ENCODE data around the gene POU2F1. TPM values are rescaled to one million over a fixed set of nuclear protein-coding genes. Genes with fewer than 3 reads are reported as not detected.

The POU2F1 gene
- total RNA-seq, 2 donors from 2014 or later, result 7.6 to 9.5 TPM

GRCh38 chr1:167442854-167443565 lies 222.3 kb downstream of the POU2F1 start:
- DNase-seq (no peak), ATAC-seq (no peak)
- intact Hi-C loops (cut with DNase I), result loop anchor here (2.0 to 10.0 kb wide), 4 partner anchors 89 to 378 kb away; no protein-coding TSS in a partner anchor

- intact Hi-C loops (cut with DNase I), result loop anchor here (2.0 to 10.0 kb wide), 4 partner anchors 89 to 379 kb away; no protein-coding TSS in a partner anchor
- DNase-seq (no peak), ATAC-seq (no peak)
Measured at GRCh38 chr1:167443757-167444156, 223.1 kb downstream of the POU2F1 start.

GRCh38 chr1:167446966-167447365 lies 226.3 kb downstream of the POU2F1 start:
- intact Hi-C loops (cut with DNase I), result loop anchor here in 1 of 2 donors (5.0 to 10.0 kb wide), 2 partner anchors 180 to 382 kb away; no protein-coding TSS in a partner anchor
- ATAC-seq (no peak), DNase-seq (no peak)

- ATAC-seq (peak; percentile 51 to 71), DNase-seq (no peak)
- intact Hi-C loops (cut with DNase I), result loop anchor here in 1 of 2 donors (5.0 to 10.0 kb wide), 2 partner anchors 180 to 383 kb away; no protein-coding TSS in a partner anchor
Measured at GRCh38 chr1:167447521-167448136, 226.9 kb downstream of the POU2F1 start.

DNA sequence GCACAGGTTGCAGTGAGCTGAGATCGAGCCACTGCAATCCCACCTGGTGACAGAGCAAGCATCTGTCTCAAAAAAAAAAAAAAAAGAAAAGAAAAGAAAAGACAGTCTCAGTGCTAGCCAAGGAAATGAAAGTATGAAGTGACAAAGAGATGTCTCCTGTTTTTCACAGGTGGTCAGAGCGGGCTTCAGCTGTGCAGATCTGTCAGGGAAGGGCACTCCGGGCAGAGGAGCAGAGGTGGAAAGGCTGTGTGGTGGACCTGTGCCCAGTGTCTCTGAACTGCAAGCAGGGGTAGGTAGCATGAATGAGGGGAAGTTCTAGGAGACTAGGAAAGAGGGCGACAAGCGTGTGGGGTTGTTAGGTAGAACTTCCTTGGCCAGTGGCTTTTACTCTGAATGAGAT lies 230.2 kb downstream of the POU2F1 start:
- no peak for DNase-seq
- intact Hi-C loops (cut with DNase I), result no loop called here
- no peak for ATAC-seq

DNA sequence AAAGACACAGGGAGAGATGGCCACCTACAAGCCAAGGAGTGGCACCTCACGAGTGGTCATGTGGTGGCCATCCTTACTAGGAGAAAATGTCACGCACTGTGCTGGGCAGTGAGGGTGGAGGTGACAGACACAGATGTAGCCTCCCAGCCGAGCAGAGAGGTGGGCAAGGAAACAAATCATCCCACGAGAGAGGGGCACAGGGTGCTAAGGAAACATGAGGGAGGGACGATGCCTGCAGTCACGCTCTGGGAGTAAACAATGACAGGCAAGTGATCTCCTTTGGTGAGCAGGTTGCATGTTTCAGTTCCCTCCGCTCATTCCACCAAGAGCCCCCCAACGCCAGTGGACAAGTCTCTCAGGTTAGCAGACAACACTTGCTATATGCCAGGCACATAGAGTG lies 231.8 kb downstream of the POU2F1 start:
- DNase-seq, result no peak
- no peak for ATAC-seq
- intact Hi-C loops (cut with DNase I), result no loop called here

DNA sequence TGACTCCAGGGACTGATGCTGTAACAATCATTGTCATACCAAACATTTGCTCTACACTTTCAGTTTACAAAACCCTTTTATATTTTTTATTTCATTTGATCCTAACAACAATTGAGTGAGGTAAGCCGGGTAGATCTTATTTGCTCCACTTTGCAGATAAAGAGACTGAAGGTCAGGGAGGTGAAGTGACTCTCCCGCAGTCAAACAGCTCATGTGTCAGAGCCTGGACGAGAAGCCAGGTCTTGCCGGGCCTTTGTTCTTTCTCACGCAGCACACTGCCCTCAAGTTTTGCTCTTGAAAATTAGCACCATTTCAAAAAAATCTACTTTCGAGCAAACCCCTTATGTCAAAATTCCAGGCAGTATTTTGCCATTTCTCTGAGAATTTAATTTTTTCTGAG lies 232.4 kb downstream of the POU2F1 start:
- no peak for ATAC-seq
- intact Hi-C loops (cut with DNase I), result no loop called here
- no peak for DNase-seq

- ATAC-seq (peak in 1 of 2 donors; percentile 3), DNase-seq (no peak)
- intact Hi-C loops (cut with DNase I), result no loop called here
Measured at GRCh38 chr1:167454304-167454893, 233.7 kb downstream of the POU2F1 start.

- intact Hi-C loops (cut with DNase I), result no loop called here
- ATAC-seq, result peak; percentile 88 to 92
- peak; percentile 70 for DNase-seq
Measured at GRCh38 chr1:167454894-167455785, 234.5 kb downstream of the POU2F1 start.

DNA sequence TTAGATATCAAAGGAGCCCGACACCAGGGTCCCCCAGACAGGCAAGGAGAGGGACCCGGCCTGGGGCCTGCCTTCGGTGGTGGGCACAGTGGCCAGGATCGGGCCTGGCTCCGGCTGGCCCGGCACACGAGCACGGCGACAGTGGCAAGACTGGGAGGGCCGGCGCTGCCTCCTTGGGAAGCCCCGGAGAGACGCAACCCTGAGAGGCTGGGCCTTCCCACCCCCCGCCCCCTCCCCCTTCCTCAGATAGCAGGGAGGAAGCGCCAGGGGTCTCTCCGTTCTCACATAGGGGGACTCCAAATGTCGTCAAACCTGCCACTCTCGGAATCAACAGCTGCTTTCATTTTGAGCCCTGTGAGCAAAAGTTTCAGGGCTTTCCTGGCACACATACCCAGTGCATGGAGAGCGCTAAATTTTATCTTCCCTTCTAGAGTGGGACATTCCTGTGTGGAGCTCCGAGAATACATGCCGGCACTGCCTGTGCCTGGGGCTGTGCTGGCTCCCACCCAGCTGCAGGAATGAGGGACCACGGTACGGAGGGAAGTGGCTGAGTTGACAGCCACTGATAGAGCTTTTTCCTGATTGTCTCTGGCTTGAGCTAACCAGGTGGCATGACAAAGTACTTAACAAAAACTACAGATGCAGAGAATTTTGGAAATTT lies 235.2 kb downstream of the POU2F1 start:
- DNase-seq, result peak; percentile 53
- intact Hi-C loops (cut with DNase I), result no loop called here
- ATAC-seq, result peak; percentile 72

DNA sequence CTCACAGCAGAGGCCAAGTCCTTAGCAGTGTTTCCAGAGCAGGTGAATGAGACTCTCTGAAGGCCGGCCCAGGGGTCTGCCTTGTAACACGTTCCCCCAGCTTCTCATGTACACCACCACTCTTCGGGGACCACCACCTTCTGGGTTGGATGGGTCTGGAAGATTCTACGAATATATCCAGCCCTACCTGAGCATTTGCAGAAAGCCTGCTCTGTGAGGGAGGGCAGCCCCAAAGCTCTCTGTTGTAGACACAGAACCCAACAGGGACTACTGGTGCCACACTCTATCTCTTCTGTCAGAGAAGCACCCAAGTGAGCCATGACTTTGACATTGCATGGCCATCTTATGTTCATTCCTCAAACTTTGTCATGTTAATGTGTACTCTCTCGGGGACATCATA lies 235.8 kb downstream of the POU2F1 start:
- no peak for ATAC-seq
- intact Hi-C loops (cut with DNase I), result no loop called here
- no peak for DNase-seq

GRCh38 chr1:167456926-167457325 lies 236.2 kb downstream of the POU2F1 start:
- intact Hi-C loops (cut with DNase I), result no loop called here
- no peak for DNase-seq
- no peak for ATAC-seq

DNA sequence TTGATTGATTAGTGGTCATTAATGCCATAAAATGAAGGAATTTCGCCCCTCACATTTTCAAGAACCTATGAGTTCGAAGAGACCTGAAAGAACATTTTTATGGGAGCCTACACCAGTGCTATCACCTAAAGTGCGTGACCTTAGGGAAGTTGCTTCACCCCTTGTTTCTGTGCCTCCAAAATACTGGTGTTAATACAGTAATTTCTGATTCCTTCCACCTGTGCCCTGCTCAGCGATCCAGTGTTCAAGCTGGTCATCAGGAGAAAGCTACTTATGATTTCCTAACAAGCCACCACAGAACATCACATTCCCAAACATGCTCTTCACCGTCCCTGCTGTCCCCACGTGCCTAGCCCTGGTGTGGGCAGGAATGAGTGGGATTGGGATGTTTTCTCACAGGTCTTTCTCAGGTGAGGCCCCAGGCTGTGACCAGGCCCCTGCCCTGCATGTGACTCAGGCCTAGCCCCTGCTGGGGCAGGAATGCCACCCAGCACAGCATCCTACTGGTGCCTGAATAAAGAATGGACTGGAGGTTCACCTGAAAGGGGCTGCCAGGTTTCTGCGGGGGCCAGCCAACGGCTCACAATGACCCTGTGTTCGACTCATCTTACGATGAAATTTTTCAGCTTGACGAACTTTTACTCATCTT lies 237.4 kb downstream of the POU2F1 start:
- no peak for ATAC-seq
- no peak for DNase-seq
- intact Hi-C loops (cut with DNase I), result no loop called here

DNA sequence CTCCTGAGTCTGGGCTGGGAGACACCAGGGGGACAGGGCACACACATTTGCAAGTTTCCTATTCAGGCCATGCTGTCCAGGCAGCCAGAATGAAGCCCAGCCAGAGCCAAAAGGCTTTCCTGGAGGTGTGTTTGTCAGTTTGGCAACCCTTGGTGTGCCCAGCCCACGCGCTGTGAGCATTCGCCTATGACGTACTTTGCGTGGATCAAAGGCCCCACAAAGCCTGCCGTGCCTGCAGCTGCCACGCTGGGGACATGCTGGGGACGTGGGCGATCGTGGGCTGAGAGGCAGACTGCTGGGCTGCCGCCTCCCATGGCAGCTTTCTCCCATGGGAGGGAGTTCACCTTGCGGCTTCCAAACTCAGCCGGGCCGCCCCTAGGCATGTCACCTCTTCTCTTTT lies 240.2 kb downstream of the POU2F1 start:
- intact Hi-C loops (cut with DNase I), result no loop called here
- peak in 1 of 2 donors; percentile 43 for ATAC-seq
- no peak for DNase-seq

DNA sequence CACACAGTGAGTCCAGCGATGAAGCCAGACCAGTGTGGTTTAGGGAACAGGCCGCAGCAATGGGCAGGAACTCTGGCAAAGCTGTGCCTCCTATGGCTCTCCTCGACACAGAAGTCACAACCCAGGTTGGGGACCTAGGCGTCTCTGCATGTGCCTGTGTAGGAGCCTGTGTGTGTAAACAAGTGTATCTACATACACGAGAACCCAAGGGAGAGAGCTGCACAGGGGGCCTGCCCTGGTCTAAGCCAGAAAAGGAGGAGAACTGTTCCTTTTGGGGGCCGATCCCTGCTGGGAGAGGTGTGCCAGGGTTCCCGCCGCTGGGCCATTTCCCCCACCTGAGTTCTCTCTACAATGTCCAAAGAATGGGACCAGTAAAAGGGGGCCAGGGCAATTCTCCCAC lies 241.7 kb downstream of the POU2F1 start:
- no peak for DNase-seq
- intact Hi-C loops (cut with DNase I), result no loop called here
- ATAC-seq, result no peak

DNA sequence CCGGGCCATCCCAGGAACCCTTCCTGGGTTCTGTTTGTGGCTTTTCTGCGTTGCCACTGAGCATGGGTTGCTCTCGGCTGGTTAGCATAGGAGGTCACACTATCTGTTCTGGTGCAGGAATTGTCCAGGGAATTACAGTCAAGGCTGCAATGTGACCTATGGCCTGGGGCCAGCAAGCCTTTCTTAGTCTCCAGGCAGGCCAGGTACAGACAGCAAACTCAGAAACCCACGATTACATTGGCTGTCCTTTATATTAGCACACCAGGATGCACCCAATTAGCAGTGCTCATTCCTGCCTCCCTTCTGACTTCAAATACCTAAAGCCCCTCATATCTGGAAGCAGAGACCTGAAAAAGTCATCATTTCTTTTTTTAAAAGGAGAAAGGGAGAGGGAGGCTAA lies 242.4 kb downstream of the POU2F1 start:
- DNase-seq (no peak), ATAC-seq (no peak)
- intact Hi-C loops (cut with DNase I), result no loop called here

- intact Hi-C loops (cut with DNase I), result no loop called here
- ATAC-seq, result no peak
- no peak for DNase-seq
Measured at GRCh38 chr1:167463875-167464575, 243.3 kb downstream of the POU2F1 start.

GRCh38 chr1:167465018-167465417 lies 244.3 kb downstream of the POU2F1 start:
- DNase-seq (no peak), ATAC-seq (no peak)
- intact Hi-C loops (cut with DNase I), result no loop called here
